Measurements from ENCODE around the gene SLMAP. TPM values are rescaled to one million over a fixed set of nuclear protein-coding genes. Genes with fewer than 3 reads are reported as not detected.

Gene SLMAP
- total RNA-seq, 2 experiments from 2014 or later = 51.2 to 52.8 TPM

GRCh38 chr3:57971975-57972374 is 215.9 kb downstream of the SLMAP start:
- H3K4me3 Mint-ChIP-seq = no peak overlapping the region
- H3K27me3 Mint-ChIP-seq = no peaks in the 10 kb centered on the region
- no peak overlapping the region for H3K27ac Mint-ChIP-seq
- peaks cover 9% of the 10 kb centered on the region for H3K4me1 Mint-ChIP-seq
- peaks cover 6% of the 10 kb centered on the region for H3K9me3 Mint-ChIP-seq
- DNase-seq = no peak
- no peaks in the 10 kb centered on the region for H3K36me3 Mint-ChIP-seq

- Mint-ChIP-seq H3K27ac (no peak overlapping the region), H3K4me1 (peaks cover 2% of the 10 kb centered on the region), H3K36me3 (no peaks in the 10 kb centered on the region), H3K27me3 (no peaks in the 10 kb centered on the region), H3K4me3 (no peak overlapping the region), H3K9me3 (peaks cover 1% of the 10 kb centered on the region)
- DNase-seq = no peak
These were observed 216.5 kb downstream of the SLMAP start for GRCh38 chr3:57972531-57973111.

GRCh38 chr3:57973715-57974477 is 217.8 kb downstream of the SLMAP start:
- H3K4me3 Mint-ChIP-seq = no peak overlapping the region
- H3K9me3 Mint-ChIP-seq = no peaks in the 10 kb centered on the region
- H3K36me3 Mint-ChIP-seq = no peaks in the 10 kb centered on the region
- DNase-seq = no peak
- no peaks in the 10 kb centered on the region for H3K27me3 Mint-ChIP-seq
- H3K27ac Mint-ChIP-seq = no peak overlapping the region
- H3K4me1 Mint-ChIP-seq = no peaks in the 10 kb centered on the region

GRCh38 chr3:57974796-57975388 is 218.8 kb downstream of the SLMAP start:
- Mint-ChIP-seq H3K4me3 (no peak overlapping the region), H3K27me3 (no peaks in the 10 kb centered on the region), H3K9me3 (no peaks in the 10 kb centered on the region)

GRCh38 chr3:57977818-57978235 is 221.7 kb downstream of the SLMAP start:
- DNase-seq = no peak
- H3K4me3 Mint-ChIP-seq = no peak overlapping the region
- peaks cover 5% of the 10 kb centered on the region for H3K4me1 Mint-ChIP-seq
- no peaks in the 10 kb centered on the region for H3K36me3 Mint-ChIP-seq
- H3K27ac Mint-ChIP-seq = no peak overlapping the region
- no peaks in the 10 kb centered on the region for H3K9me3 Mint-ChIP-seq
- H3K27me3 Mint-ChIP-seq = no peaks in the 10 kb centered on the region

More at GRCh38 chr3:57974796-57975388, 218.8 kb downstream of the SLMAP start:
- Mint-ChIP-seq H3K4me1 (no peaks in the 10 kb centered on the region), H3K27ac (no peak overlapping the region), H3K36me3 (no peaks in the 10 kb centered on the region)
- no peak for DNase-seq

GRCh38 chr3:57978316-57978715 is 222.2 kb downstream of the SLMAP start:
- Mint-ChIP-seq H3K27ac (no peak overlapping the region), H3K4me1 (peaks cover 7% of the 10 kb centered on the region), H3K36me3 (no peaks in the 10 kb centered on the region), H3K4me3 (no peak overlapping the region), H3K27me3 (no peaks in the 10 kb centered on the region), H3K9me3 (no peaks in the 10 kb centered on the region)
- DNase-seq = no peak

Other genes with a start within 250 kb of the SLMAP start
- under 1 TPM in 1 of 2 experiments, not detected in 1; 0.08 TPM for gene DNAH12, start 212.0 kb upstream of the SLMAP start, total RNA-seq
- gene PDE12, start 200.0 kb upstream of the SLMAP start, total RNA-seq = 10 to 100 TPM; 30.8 to 31.0 TPM
- 10 to 100 TPM; 67.4 to 67.8 TPM for gene ARF4, start 159.0 kb upstream of the SLMAP start, total RNA-seq
- gene DENND6A, start 63.2 kb upstream of the SLMAP start, total RNA-seq = 10 to 100 TPM in 1 of 2 experiments, 1 to 10 TPM in 1; 9.9 to 11.5 TPM